Mucosa of descending colon (tissue), 3 donors: ENCODE data around the gene OR4K14. TPM values are rescaled to one million over a fixed set of nuclear protein-coding genes. Genes with fewer than 3 reads are reported as not detected.
"Not testable (repeated sequence)": the region's sequence is repeated elsewhere in the genome, so short reads cannot be mapped to it uniquely, and the experiment has no call there.

Source experiments
- ATAC-seq: fragments of 200-7000 bp; cut with Tn5 transposase; one replicate; pipeline ENCODE4 v1.9.1; 2020; ENCODE audit warnings: mild to moderate bottlenecking, moderate library complexity
- DNase-seq, 3 donors: peaks; one replicate each; pipeline ENCODE4 v3.0.0-alpha.2; 2020
- H3K36me3 ChIP-seq: fragments of 200-600 bp; one replicate; pipeline ENCODE4 v1.8.0; 2021; ENCODE audit warnings: low read depth, mild to moderate bottlenecking
- H3K4me1 ChIP-seq: fragments of 200-600 bp; one replicate; pipeline ENCODE4 v1.8.0; 2021; ENCODE audit warnings: low read depth, mild to moderate bottlenecking
- H3K4me3 ChIP-seq: fragments of 200-600 bp; one replicate; pipeline ENCODE4 v1.8.0; 2021; ENCODE audit warnings: mild to moderate bottlenecking
- H3K9me3 ChIP-seq: fragments of 200-600 bp; one replicate; pipeline ENCODE4 v1.8.0; 2021; ENCODE audit warnings: mild to moderate bottlenecking
- CTCF ChIP-seq: fragments of 200-600 bp; IDR thresholded peaks from one replicate; pipeline ENCODE4 v1.8.0; 2022; ENCODE audit warnings: antibody characterized with exemption, mild to moderate bottlenecking
- intact Hi-C, 2 donors: fragments of 100-400 bp; cut with DNase I in 1 of 2; cut with micrococcal nuclease in 1 of 2; formaldehyde crosslinking; loops; one replicate each; pipeline versions ENCODE4 v1.11.0 to v1.11.1; 2022; cut with DNase I, micrococcal nuclease
- total RNA-seq, 3 donors: library from RNA; stranded (reverse); fragmentation: NEBNext Ultra II Directional in 2 of 3; extraction: Animal tissue kit (Norgen Biotek cat#: 25700) in 2 of 3; gene quantifications; one replicate each; pipeline versions ENCODE4 v1.2.1 to v1.2.4, GENCODE V29; 2021 to 2023
- donor health status: DM: no; HTN: no; CAD: no; lungs with moderate emphysema.
- donor health status: DM: no; HTN: no; CAD: no.
- donor health status: DM: no; HTN: yes; CAD: no.

Gene OR4K14
- total RNA-seq, 3 donors from 2014 or later: not detected

- intact Hi-C loops: no loop called here
- Histone ChIP-seq H3K9me3 (peaks cover 16% of the 10 kb centered on the region), H3K36me3 (no peaks in the 10 kb centered on the region), H3K4me3 (no peak within 1 kb of the TSS), H3K4me1 (no peaks in the 10 kb centered on the region)
- DNase-seq (no peak), ATAC-seq (no peak)
- no peak for TF ChIP-seq CTCF
Observed at GRCh38 chr14:19975291-19975690, 43.8 kb downstream of the OR4K14 start, which contains the start of gene OR4K15. TSS of gene OR4K15 (plus strand) at chr14:19975591. CDS start at chr14:19975591, 0 bp downstream.

- Histone ChIP-seq H3K36me3 (no peaks in the 10 kb centered on the region), H3K4me1 (no peaks in the 10 kb centered on the region), H3K4me3 (no peak overlapping the region), H3K9me3 (peaks cover 16% of the 10 kb centered on the region)
- TF ChIP-seq CTCF: no peak
- ATAC-seq (peak; percentile 34), DNase-seq (peak in 1 of 3 donors; percentile 3)
- intact Hi-C loops: no loop called here
Observed at GRCh38 chr14:19974844-19975243, 44.3 kb downstream of the OR4K14 start.

GRCh38 chr14:19969735-19970134 lies 49.4 kb downstream of the OR4K14 start:
- H3K4me1 ChIP-seq, intact Hi-C loops, DNase-seq, H3K4me3 ChIP-seq, ATAC-seq, H3K36me3 ChIP-seq: not testable (repeated sequence)
- H3K9me3 ChIP-seq: peaks cover 21% of the 10 kb centered on the region

Other genes with a start within 250 kb of the OR4K14 start
- not detected for gene OR4M1, start 245.8 kb downstream of the OR4K14 start, total RNA-seq
- not detected for gene OR4N2, start 215.5 kb downstream of the OR4K14 start, total RNA-seq
- gene OR4K2, start 144.2 kb downstream of the OR4K14 start, total RNA-seq: not detected
- not detected for gene OR4K5, start 98.7 kb downstream of the OR4K14 start, total RNA-seq
- not detected for gene OR4K1, start 88.4 kb downstream of the OR4K14 start, total RNA-seq
- not detected for gene OR4K15, start 43.7 kb downstream of the OR4K14 start, total RNA-seq
- gene OR4Q2, start 17.1 kb downstream of the OR4K14 start, total RNA-seq: not detected
- gene OR4K13, start 16.7 kb upstream of the OR4K14 start, total RNA-seq: not detected
- not detected for gene OR4L1, start 40.7 kb upstream of the OR4K14 start, total RNA-seq
- not detected for gene OR4K17, start 91.4 kb upstream of the OR4K14 start, total RNA-seq
- not detected for gene OR4N5, start 119.5 kb upstream of the OR4K14 start, total RNA-seq
- gene OR11G2, start 171.6 kb upstream of the OR4K14 start, total RNA-seq: not detected
- gene OR11H6, start 204.4 kb upstream of the OR4K14 start, total RNA-seq: not detected
- not detected for gene OR11H7, start 209.7 kb upstream of the OR4K14 start, total RNA-seq
- gene OR11H4, start 220.0 kb upstream of the OR4K14 start, total RNA-seq: not detected